ENCODE data around the gene COL26A1. TPM values are rescaled to one million over a fixed set of nuclear protein-coding genes. Genes with fewer than 3 reads are reported as not detected.

The COL26A1 gene
- total RNA-seq, 3 donors from 2014 or later: not detected

- Histone ChIP-seq H3K4me3 (no peak overlapping the region), H3K9me3 (no peaks in the 10 kb centered on the region), H3K4me1 (ENCODE audit: low read depth) (peaks cover 9% of the 10 kb centered on the region), H3K36me3 (ENCODE audit: low read depth) (no peaks in the 10 kb centered on the region)
- no peak for TF ChIP-seq CTCF (IDR thresholded peaks at IDR 0.05)
- ATAC-seq (no peak), DNase-seq (no peak)
- intact Hi-C loops (cut with DNase I, micrococcal nuclease): no loop called here
These were observed 232.6 kb downstream of the COL26A1 start for GRCh38 chr7:101595246-101595645.

- H3K4me1 ChIP-seq (ENCODE audit: low read depth): peaks cover 9% of the 10 kb centered on the region
- intact Hi-C loops (cut with DNase I, micrococcal nuclease): no loop called here
- H3K36me3 ChIP-seq (ENCODE audit: low read depth): no peaks in the 10 kb centered on the region
- DNase-seq (no peak), ATAC-seq (no peak)
- no peak for TF ChIP-seq CTCF (IDR thresholded peaks at IDR 0.05)
- no peak overlapping the region for H3K4me3 ChIP-seq
- no peaks in the 10 kb centered on the region for H3K9me3 ChIP-seq
These were observed 233.3 kb downstream of the COL26A1 start for GRCh38 chr7:101595766-101596537.

GRCh38 chr7:101596898-101597297 is 234.2 kb downstream of the COL26A1 start:
- intact Hi-C loops (cut with DNase I, micrococcal nuclease): no loop called here
- H3K4me1 ChIP-seq (ENCODE audit: low read depth): peaks cover 9% of the 10 kb centered on the region
- H3K36me3 ChIP-seq (ENCODE audit: low read depth): no peaks in the 10 kb centered on the region
- DNase-seq (no peak), ATAC-seq (no peak)
- TF ChIP-seq CTCF (IDR thresholded peaks at IDR 0.05): no peak
- no peaks in the 10 kb centered on the region for H3K9me3 ChIP-seq
- no peak overlapping the region for H3K4me3 ChIP-seq

- intact Hi-C loops (cut with DNase I, micrococcal nuclease): no loop called here
- no peak for ATAC-seq
- Histone ChIP-seq H3K4me1 (ENCODE audit: low read depth) (peaks cover 11% of the 10 kb centered on the region), H3K4me3 (no peak overlapping the region), H3K9me3 (no peaks in the 10 kb centered on the region), H3K36me3 (ENCODE audit: low read depth) (no peaks in the 10 kb centered on the region)
- no peak for DNase-seq
- TF ChIP-seq CTCF (IDR thresholded peaks at IDR 0.05): no peak
These were observed 235.3 kb downstream of the COL26A1 start for GRCh38 chr7:101597941-101598340.

GRCh38 chr7:101598422-101598985 is 235.8 kb downstream of the COL26A1 start:
- no peak for TF ChIP-seq CTCF (IDR thresholded peaks at IDR 0.05)
- ATAC-seq (peak; percentile 87), DNase-seq (peak; percentile 88 to 89 (median 88))
- intact Hi-C loops (cut with DNase I, micrococcal nuclease): no loop called here
- H3K36me3 ChIP-seq (ENCODE audit: low read depth): no peaks in the 10 kb centered on the region
- H3K9me3 ChIP-seq: no peaks in the 10 kb centered on the region
- peaks cover 11% of the 10 kb centered on the region for H3K4me1 ChIP-seq (ENCODE audit: low read depth)
- H3K4me3 ChIP-seq: no peak overlapping the region
